Left lung (tissue), 10 donors: ENCODE results near the gene TRMT61A. TPM values are rescaled to one million over a fixed set of nuclear protein-coding genes. Genes with fewer than 3 reads are reported as not detected.

Experiments used
- ATAC-seq: fragments of 200-7000 bp; cut with Tn5 transposase; one replicate; pipeline ENCODE4 v1.9.1; 2020; ENCODE audit warnings: moderate library complexity
- DNase-seq, 4 donors: peaks; one replicate each; pipeline ENCODE4 v3.0.0-alpha.2; 2013 to 2020
- H3K27ac ChIP-seq, 2 donors: fragments of 200-600 bp; sonication (generic) in 1 of 2; one replicate each; pipeline versions ENCODE4 v1.5.0 to v1.8.0; 2020 to 2021
- H3K27me3 ChIP-seq, 2 donors: fragments of 200-600 bp; sonication (generic) in 1 of 2; one replicate each; pipeline versions ENCODE4 v1.5.0 to v1.8.0; 2020 to 2021
- H3K36me3 ChIP-seq, 2 donors: fragments of 200-600 bp; sonication (generic) in 1 of 2; one replicate each; pipeline versions ENCODE4 v1.5.0 to v1.8.0; 2020 to 2021
- H3K4me1 ChIP-seq, 2 donors: fragments of 200-600 bp; one replicate each; pipeline ENCODE4 v1.8.0; 2021
- H3K4me3 ChIP-seq, 2 donors: fragments of 200-600 bp; sonication (generic) in 1 of 2; one replicate each; pipeline versions ENCODE4 v1.5.0 to v1.8.0; 2020 to 2021; ENCODE audit warnings: mild to moderate bottlenecking in 1 of 2
- H3K9me3 ChIP-seq, 2 donors: fragments of 200-600 bp; sonication (generic) in 1 of 2; one replicate each; pipeline versions ENCODE4 v1.5.0 to v1.8.0; 2020 to 2021
- CTCF ChIP-seq, 2 donors: fragments of 200-600 bp; sonication (generic) in 1 of 2; IDR thresholded peaks; one replicate each; pipeline versions ENCODE4 v1.5.0 to v1.8.0; 2021; ENCODE audit warnings: antibody characterized with exemption in 2 of 2
- intact Hi-C, 2 donors: fragments of 100-400 bp; cut with DNase I; formaldehyde crosslinking; loops; one replicate each; pipeline versions ENCODE4 v1.11.2 to v1.14.2; 2022
- polyA plus RNA-seq, 6 donors: library from polyadenylated mRNA; unstranded; fragments of 120-200 nt; gene quantifications; one replicate each; pipeline ENCODE4 v1.2.1, GENCODE V29; 2013; ENCODE audit not compliant: insufficient read length in 6 of 6
- total RNA-seq, 2 donors: library from RNA; stranded (reverse); fragmentation: NEBNext Ultra II Directional; extraction: Animal tissue kit (Norgen Biotek cat#: 25700); gene quantifications; one replicate each; pipeline ENCODE4 v1.2.1, GENCODE V29; 2021
- donor health status: DM: no; HTN: yes; CAD: no.
- donor health status: DM: no; HTN: no; CAD: no.

Gene TRMT61A
- total and polyA plus RNA-seq, 8 donors: 6.0 to 12.6 (median 7.9) TPM

GRCh38 chr14:103584326-103584915, 55.4 kb downstream of the TRMT61A start:
- peaks cover 0 to 38% of the 10 kb centered on the region in 2 donors for H3K36me3 ChIP-seq
- no peak for TF ChIP-seq CTCF (IDR thresholded peaks at IDR 0.05)
- H3K27ac ChIP-seq: no peak overlapping the region
- no peak for DNase-seq
- no peak for ATAC-seq
- H3K4me1 ChIP-seq: no peaks in the 10 kb centered on the region
- no peaks in the 10 kb centered on the region for H3K27me3 ChIP-seq
- H3K4me3 ChIP-seq: no peak overlapping the region
- no peaks in the 10 kb centered on the region for H3K9me3 ChIP-seq
- intact Hi-C loops: no loop called here

Other genes starting within 250 kb of the TRMT61A start
- 100 to 1,000 TPM; 164 to 239 TPM for gene EIF5, start 195.0 kb upstream of the TRMT61A start, total RNA-seq
- 100 to 1,000 TPM; 159 to 236 (median 210) TPM for gene EIF5, start 195.0 kb upstream of the TRMT61A start, polyA plus RNA-seq
- 10 to 100 TPM; 78.8 to 92.9 TPM for gene MARK3, start 143.8 kb upstream of the TRMT61A start, total RNA-seq
- 100 to 1,000 TPM; 109 to 135 (median 123) TPM for gene MARK3, start 143.8 kb upstream of the TRMT61A start, polyA plus RNA-seq
- 100 to 1,000 TPM; 129 to 272 TPM for gene CKB, start 6.4 kb upstream of the TRMT61A start, total RNA-seq
- gene CKB, start 6.4 kb upstream of the TRMT61A start, polyA plus RNA-seq: 100 to 1,000 TPM; 168 to 312 (median 210) TPM
- 10 to 100 TPM; 22.7 to 26.3 TPM for gene BAG5, start 33.5 kb downstream of the TRMT61A start, total RNA-seq
- 10 to 100 TPM; 23.5 to 32.1 (median 26.2) TPM for gene BAG5, start 33.5 kb downstream of the TRMT61A start, polyA plus RNA-seq
- gene COA8, start 33.8 kb downstream of the TRMT61A start, total RNA-seq: 10 to 100 TPM; 35.1 to 35.6 TPM
- 10 to 100 TPM; 33.2 to 41.7 (median 38.7) TPM for gene COA8, start 33.8 kb downstream of the TRMT61A start, polyA plus RNA-seq
- gene KLC1, start 100.0 kb downstream of the TRMT61A start, total RNA-seq: 100 to 1,000 TPM; 152 to 167 TPM
- gene KLC1, start 100.0 kb downstream of the TRMT61A start, polyA plus RNA-seq: 100 to 1,000 TPM; 126 to 185 (median 153) TPM
- gene XRCC3, start 186.3 kb downstream of the TRMT61A start, total RNA-seq: 10 to 100 TPM in 1 of 2 donors, 1 to 10 TPM in 1; 9.2 to 10.7 TPM
- gene XRCC3, start 186.3 kb downstream of the TRMT61A start, polyA plus RNA-seq: 10 to 100 TPM; 16.9 to 26.0 (median 18.3) TPM
- 10 to 100 TPM; 42.8 to 57.4 TPM for gene ZFYVE21, start 186.6 kb downstream of the TRMT61A start, total RNA-seq
- 10 to 100 TPM; 54.7 to 72.7 (median 63.6) TPM for gene ZFYVE21, start 186.6 kb downstream of the TRMT61A start, polyA plus RNA-seq